ENCODE data around the gene ATP11A.

- TF ChIP-seq CTCF (IDR thresholded peaks at IDR 0.05) (no peak), POLR2A (IDR thresholded peaks at IDR 0.05) (no peak), EP300 (IDR thresholded peaks at IDR 0.05) (no peak), POLR2AphosphoS5 (IDR thresholded peaks at IDR 0.05) (no peak)
These were observed 243.1 kb downstream of the ATP11A start for GRCh38 chr13:112932971-112933370.

Data from sigmoid colon (tissue), 4 donors.